MG63 (cell line): ENCODE results near the gene KIF25. TPM values are rescaled to one million over a fixed set of nuclear protein-coding genes. Genes with fewer than 3 reads are reported as not detected.

Source experiments
- DNase-seq: peaks from one replicate; pipeline ENCODE4 v3.0.0-alpha.2; 2020
- H3K27me3 ChIP-seq: fragments of 250-450 bp; sonication (Bioruptor Pico); 2 replicates; pipeline ENCODE4 v1.5.1; 2020; ENCODE audit warnings: mild to moderate bottlenecking, moderate library complexity
- H3K36me3 ChIP-seq: fragments of 250-450 bp; sonication (Bioruptor Pico); 2 replicates; pipeline ENCODE4 v1.5.1; 2020; ENCODE audit warnings: mild to moderate bottlenecking, moderate library complexity
- H3K4me3 ChIP-seq: fragments of 250-450 bp; sonication (Bioruptor Pico); 2 replicates; pipeline ENCODE4 v1.5.1; 2020; ENCODE audit warnings: mild to moderate bottlenecking, moderate library complexity
- H3K9me3 ChIP-seq: fragments of 250-450 bp; sonication (Bioruptor Pico); 2 replicates; pipeline ENCODE4 v1.5.1; 2020; ENCODE audit warnings: mild to moderate bottlenecking, moderate library complexity
- total RNA-seq: library from RNA; depleted of rRNA; stranded (reverse); fragments of >200 nt; shearing (Covaris generic); gene quantifications from 2 replicates; pipeline ENCODE4 v1.2.3, GENCODE V29; 2014; ENCODE audit warnings: low replicate concordance

The KIF25 gene
- total RNA-seq, 1 experiment from 2014 or later = not detected

DNA sequence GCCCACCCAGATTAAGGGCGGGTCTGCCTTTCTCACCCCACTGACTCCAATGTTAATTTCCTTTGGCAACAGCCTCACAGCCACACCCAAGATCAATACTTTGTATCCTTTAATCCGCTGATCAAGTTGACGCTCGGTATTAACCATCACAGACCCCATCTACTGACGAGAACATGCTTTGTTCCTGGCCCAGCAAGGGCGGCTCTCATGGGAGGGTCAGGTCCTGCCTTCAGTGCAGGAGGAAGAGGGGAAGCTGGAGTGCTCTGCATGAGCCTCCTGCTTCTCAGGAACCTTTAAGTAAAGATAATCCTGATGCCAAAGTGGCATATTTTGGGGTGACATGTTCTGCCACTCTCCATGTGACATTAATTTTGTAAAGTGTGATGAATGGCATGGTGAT, 8.3 kb downstream of the KIF25 start:
- Histone ChIP-seq H3K36me3 (no peaks in the 10 kb centered on the region), H3K27me3 (no peaks in the 10 kb centered on the region), H3K9me3 (peaks cover 22% of the 10 kb centered on the region), H3K4me3 (no peak overlapping the region)
- DNase-seq = no peak

DNA sequence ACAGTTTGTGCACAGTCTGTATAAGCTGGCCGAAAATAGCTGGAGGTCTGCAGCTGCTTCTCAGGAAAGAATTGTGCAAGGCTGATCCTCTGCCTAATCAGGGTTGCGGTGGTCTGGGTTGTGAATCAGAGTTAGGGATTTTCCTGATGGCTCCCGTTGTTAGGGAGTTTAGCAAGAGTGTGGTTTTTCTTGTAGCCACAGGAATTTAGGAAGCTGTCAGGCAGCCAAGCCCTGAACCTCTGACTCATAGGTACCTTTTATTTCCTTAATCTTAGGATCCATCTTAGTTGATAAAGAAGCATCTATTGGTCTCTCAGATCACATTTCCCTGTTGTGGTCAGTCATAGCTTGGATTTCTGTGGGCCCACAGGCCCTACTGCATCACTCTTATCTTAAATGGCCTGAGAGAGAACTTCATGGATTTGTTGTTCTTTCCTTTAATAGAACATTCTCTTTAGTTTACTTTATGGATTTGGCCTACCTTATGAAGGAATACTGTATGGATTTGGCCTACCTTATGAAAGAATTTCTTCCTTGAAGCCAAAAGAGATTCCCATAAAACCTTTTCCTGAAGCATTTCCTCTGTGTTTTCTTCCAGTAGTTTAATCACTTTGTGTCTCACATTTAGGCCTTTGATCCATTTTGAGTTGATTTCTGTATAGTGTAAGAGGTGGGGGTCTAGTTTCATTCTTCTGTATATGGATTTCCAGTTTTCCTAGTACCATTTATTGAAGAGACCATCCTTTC, 10.3 kb downstream of the KIF25 start:
- H3K4me3 ChIP-seq = no peak overlapping the region
- DNase-seq = peak; percentile 89
- H3K36me3 ChIP-seq = no peaks in the 10 kb centered on the region
- H3K27me3 ChIP-seq = no peaks in the 10 kb centered on the region
- peaks cover 30% of the 10 kb centered on the region for H3K9me3 ChIP-seq

DNA sequence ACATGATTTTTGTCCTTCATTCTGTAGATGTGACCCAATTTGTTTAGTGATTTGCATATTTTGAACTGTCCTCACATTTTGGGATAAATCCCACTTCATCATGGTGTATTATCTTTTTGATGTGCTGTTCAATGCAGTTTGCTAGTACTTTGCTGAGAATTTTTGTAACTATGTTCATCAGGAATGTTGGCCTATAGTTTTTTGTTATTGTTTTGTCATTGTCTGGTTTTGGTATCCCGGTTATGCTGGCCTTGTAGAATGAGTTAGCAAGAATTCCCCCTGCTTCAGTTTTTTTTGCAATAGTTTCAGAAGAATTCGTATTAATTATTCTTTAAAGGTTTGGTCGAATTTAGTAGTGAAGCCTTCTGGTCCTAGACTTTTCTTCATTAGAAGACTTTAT, 11.9 kb downstream of the KIF25 start:
- H3K4me3 ChIP-seq = no peak overlapping the region
- no peaks in the 10 kb centered on the region for H3K36me3 ChIP-seq
- H3K9me3 ChIP-seq = peaks cover 33% of the 10 kb centered on the region
- H3K27me3 ChIP-seq = no peaks in the 10 kb centered on the region
- DNase-seq = no peak

DNA sequence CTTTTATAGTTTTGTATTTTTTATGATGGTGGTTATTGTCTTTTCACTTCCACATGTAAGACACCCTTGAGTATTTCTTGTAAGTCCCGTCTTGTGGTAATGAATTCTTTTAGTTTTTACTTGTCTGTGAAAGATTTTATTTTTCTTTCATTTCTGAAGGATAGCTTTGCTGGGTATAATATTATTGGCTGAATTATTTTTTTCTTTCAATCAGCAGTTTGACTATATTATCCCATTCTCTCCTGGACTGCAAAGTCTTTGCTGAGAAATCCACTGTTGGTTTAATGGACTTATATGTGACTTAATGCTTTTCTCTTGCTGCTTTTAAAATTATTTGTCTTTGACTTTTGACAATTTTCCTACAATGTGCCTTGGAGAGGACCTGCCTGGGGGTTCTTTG, 13.8 kb downstream of the KIF25 start:
- Histone ChIP-seq H3K27me3 (no peaks in the 10 kb centered on the region), H3K36me3 (no peaks in the 10 kb centered on the region), H3K9me3 (peaks cover 33% of the 10 kb centered on the region)

DNA sequence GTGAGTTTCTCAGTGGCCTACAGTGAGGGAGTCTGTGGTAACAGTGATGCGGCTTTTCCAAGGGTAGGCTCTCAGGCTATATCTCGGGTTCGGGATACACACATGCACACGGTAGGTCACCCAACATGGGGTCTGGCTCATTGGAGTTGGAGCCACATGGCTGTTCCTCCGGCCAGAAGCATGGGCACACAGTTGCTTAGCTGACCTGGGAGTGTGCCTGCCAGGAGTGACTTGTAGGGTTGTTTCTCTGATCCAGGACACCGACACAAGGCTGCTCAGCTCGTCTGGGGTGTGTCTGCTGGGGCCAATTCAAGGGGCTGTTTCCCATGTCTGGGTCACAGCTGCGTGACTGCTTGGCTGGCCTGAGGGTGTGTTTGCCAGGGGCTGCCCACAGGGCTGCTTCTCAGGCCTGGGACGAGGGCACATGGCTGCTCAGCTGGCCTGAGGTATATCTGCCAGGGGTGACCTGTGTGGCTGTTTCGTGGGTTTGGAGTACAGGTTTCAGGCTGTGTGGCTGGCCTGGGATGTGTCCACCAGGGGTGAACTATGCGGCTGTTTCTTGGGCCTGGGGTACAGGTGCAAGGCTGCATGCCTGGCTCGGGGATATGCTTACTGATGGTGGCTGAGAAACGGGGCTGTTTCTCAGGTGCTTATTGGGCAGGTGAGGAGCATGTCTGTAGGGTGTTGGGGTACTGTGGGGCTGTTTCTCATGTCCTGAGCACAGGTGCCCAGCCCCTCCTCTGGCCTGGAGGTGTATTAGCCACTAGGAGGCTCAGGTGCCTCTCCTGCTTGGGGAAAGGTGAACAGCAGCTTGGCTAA, 15.2 kb downstream of the KIF25 start:
- Histone ChIP-seq H3K9me3 (peaks cover 33% of the 10 kb centered on the region), H3K4me3 (no peak overlapping the region), H3K27me3 (no peaks in the 10 kb centered on the region), H3K36me3 (no peaks in the 10 kb centered on the region)
- no peak for DNase-seq

More for the DNA sequence above, 13.8 kb downstream of the KIF25 start:
- DNase-seq = no peak
- no peak overlapping the region for H3K4me3 ChIP-seq

DNA sequence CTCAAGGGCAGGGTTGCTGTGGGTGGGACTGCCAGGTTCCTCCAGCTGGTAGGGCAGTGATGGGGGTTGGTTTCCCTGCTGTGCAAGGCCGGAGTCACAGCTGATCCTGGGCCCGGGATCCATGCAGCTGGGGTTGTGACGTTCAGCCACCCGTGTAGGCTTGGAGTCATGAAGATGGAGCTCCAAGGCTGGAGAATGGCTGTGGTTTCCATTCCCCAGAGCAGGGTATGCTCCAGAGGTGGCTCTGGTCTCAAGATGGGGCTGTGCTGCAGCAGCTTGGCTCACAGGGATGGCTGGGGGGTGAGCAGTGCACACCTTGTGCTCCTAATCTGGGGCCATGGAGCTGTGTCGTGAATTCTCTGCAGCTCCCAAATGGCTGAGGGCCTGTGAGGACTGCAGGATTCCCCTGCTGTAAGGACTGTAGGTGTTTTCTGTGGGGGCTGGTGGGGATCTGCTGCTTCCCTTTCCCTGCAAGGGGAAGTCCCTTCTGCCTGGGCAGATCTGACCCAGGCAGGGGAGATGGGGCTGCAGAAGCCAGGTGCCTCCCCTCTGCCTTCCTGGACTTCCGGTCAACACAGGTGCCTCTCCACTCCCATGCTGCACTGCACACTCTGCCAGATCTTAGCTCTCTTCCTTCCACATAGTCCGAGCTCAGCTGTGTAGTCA, 15.9 kb downstream of the KIF25 start:
- DNase-seq = no peak
- no peaks in the 10 kb centered on the region for H3K36me3 ChIP-seq
- H3K9me3 ChIP-seq = peaks cover 29% of the 10 kb centered on the region
- no peaks in the 10 kb centered on the region for H3K27me3 ChIP-seq
- H3K4me3 ChIP-seq = no peak overlapping the region

DNA sequence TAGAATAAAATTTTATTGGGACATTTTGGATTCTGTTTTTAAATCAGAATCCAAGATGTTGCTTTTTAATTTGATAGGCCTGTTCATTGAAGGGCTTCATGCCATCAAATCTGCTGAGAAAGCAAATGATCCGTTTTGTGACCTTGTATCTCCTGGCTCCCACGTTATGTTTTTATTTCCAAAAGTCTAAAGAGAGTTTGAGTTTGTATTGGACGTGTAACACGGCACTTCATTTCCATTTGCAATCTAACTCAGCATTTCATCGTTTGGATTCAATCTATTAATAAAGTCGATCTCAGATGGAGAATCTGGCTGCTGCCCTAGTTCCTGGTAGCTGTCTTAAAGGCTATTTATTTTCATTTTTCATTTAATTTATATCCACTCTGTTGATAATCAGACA, 17.0 kb downstream of the KIF25 start:
- H3K36me3 ChIP-seq = no peaks in the 10 kb centered on the region
- no peaks in the 10 kb centered on the region for H3K27me3 ChIP-seq
- H3K9me3 ChIP-seq = peaks cover 20% of the 10 kb centered on the region
- no peak for DNase-seq
- no peak overlapping the region for H3K4me3 ChIP-seq

DNA sequence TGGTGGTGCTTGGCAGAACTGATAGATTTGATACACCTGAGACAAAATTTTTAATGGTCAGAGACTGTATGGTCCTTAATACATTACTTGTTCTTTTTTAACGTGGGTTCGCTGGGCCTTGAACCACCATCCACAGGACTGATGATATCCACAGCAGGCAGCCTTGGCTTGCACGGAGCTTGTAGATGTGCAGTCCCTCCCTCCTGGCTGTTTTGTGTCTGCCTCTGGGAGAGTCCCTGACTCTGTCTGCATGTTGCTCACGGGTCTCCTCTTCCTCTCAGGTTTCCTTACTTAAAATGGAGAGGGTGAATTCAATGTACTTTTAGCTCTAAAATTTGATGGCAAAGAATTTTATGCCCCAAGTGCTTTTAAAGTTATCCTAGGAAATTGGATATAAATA, 17.5 kb downstream of the KIF25 start:
- Histone ChIP-seq H3K36me3 (no peaks in the 10 kb centered on the region), H3K4me3 (no peak overlapping the region), H3K9me3 (peaks cover 16% of the 10 kb centered on the region), H3K27me3 (no peaks in the 10 kb centered on the region)
- DNase-seq = no peak

DNA sequence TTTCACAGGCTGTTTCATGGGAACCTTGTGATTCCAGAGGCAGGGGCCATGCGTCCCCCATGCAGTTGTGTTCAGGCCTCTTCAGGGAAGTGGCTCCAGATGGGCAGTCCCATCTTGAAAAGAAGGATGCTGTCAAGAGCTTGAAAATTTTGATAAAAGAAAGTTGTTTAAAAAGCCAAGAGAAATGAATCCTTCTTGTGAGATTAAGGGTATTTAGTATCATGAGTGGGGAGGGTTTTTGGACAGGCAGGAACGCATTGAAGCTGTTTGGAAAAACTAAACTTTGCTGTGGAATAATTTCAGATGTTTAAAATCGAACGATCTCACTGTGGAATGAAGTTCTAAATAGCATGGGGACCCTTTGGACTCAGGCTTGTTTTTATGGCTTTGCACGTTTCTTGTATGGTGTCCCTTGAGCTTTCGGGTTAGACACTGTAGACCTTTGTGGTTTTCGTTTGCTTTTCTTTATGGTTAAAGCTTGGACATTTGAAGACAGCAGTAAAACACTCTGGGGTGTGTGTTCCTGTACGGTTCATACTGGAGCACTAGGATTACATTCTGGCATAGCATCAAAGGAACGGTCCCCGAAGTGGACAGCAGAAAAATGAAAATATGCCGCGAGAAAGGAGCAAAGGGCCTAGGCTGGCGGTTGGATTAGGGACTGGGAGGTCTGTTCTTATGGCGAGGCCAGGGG, 18.2 kb downstream of the KIF25 start:
- Histone ChIP-seq H3K4me3 (no peak overlapping the region), H3K27me3 (no peaks in the 10 kb centered on the region), H3K9me3 (peaks cover 12% of the 10 kb centered on the region), H3K36me3 (no peaks in the 10 kb centered on the region)
- no peak for DNase-seq

DNA sequence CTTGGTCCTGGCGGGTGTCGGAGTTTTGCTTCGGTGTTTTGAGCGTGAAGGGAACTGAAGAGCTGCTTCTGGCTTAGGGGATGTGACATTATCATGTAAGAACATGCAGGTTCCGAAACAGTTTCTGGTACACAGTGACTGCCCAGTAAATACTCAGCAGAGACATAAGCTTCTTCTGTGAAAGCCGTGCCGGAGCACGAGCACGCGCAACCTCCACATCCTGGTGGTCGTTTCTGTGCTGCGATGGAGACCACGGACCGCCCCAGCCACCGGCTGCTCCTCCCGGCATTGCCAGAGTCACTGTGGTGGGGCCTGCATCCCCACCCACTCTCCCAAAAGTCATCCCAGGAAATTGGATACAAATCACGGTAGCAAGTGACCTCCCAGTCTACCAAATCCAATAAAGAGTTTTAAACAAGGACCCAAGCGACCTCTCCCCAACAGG, 18.7 kb downstream of the KIF25 start:
- no peak for DNase-seq
- Histone ChIP-seq H3K4me3 (no peak overlapping the region), H3K27me3 (no peaks in the 10 kb centered on the region), H3K9me3 (peaks cover 7% of the 10 kb centered on the region), H3K36me3 (no peaks in the 10 kb centered on the region)

DNA sequence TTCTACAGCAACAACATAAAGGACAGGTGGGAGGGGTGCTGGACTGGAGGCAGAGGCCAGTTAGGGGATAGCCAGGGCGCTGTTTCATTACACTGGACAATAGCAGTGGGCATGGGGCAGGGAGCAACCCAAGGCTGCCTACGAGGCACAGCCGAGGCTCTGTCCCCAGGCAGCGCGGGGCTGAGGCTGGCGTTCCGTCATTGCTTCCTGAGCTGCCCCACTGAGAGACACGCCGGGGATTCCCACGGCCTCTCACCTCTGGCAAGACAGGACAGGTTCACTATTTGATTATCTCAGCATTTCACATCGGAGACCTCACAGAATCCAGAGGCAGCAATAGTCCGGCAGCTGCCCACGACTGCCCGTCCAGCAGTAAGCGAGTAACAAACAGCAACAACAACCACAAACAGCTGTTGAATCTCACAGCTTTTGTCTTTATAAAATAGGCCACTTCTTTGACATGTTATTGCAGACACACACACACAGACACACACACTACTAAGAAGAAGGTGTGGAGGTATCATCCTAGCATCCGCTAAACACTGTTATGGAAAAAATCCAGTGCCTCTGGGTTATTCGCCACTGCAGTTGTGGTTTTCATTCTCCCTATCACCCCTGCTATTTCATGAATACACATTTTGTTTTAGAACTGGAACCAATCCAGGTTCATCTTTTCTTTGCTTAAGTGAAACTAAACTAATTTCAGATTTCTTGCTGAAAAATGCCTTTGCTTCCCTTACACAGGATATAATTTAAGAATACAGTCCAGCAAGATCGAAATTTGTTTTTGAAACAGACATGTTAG, 19.5 kb downstream of the KIF25 start:
- no peak for DNase-seq
- H3K4me3 ChIP-seq = no peak overlapping the region
- no peaks in the 10 kb centered on the region for H3K27me3 ChIP-seq
- peaks cover 3% of the 10 kb centered on the region; the same call in 1 of the 2 replicates for H3K9me3 ChIP-seq
- no peaks in the 10 kb centered on the region for H3K36me3 ChIP-seq

DNA sequence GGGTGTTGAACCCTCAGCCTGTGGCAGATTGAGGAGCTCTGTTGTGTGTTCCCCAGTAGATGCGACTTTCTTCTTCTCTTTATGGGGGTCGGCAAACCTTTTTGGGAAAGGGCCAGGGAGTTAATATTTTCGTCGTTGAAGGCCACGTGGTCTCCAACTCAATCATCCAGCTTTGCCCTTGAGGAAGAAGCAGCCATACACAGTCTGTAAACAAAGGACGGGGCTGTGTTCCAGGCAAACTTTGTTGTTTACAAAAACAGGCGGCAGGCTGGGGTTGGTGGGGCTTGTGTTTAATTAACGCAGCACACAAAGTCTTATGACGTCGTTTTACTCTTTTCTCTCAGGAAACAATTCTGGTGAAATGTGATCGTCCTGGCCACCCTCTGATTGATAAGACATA, 20.2 kb downstream of the KIF25 start:
- no peak for DNase-seq
- no peaks in the 10 kb centered on the region for H3K27me3 ChIP-seq
- H3K36me3 ChIP-seq = no peaks in the 10 kb centered on the region
- H3K4me3 ChIP-seq = no peak overlapping the region
- peaks cover 3% of the 10 kb centered on the region; the same call in 1 of the 2 replicates for H3K9me3 ChIP-seq

DNA sequence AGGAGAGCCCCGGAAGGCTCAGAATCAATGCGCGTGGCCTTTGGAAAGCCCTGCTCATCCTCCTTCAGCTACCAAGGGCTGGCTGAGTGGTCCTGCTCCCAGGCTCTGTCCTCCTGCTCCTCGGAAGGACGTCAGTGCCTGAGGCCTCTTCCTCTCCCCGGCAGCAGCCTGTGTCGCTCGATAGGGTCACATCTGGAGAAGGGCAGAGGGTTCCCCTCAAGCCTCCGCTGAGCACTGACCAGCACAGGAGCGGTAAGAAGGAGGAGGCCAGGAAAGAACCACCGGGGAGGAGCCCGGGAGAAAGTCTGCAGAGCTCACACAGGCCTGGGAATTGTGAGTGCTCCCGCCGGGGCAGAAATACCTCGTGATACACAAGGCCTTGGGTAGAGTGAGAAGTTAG, 21.2 kb downstream of the KIF25 start:
- H3K4me3 ChIP-seq = no peak overlapping the region
- no peaks in the 10 kb centered on the region for H3K36me3 ChIP-seq
- peaks cover 3% of the 10 kb centered on the region; the same call in 1 of the 2 replicates for H3K9me3 ChIP-seq
- no peak for DNase-seq
- H3K27me3 ChIP-seq = no peaks in the 10 kb centered on the region

DNA sequence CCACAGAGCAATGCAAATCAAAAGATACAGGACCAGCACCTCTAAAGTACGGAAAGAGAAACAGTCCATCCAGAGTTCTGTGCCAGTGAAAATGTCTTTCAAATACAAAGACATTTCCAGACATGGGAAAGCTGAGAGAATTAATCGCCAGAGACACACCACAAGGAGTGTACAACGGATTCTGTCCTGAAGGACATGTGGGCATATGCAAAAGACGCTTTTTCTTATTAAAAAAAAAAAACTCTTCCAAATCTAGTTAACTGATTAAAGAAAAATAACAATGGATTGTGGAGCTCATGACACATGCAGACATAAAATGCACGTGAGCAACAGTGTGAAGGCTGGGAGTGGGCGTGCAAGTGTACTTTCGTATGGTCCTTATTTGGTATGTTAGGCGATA, 22.8 kb downstream of the KIF25 start:
- Histone ChIP-seq H3K27me3 (no peaks in the 10 kb centered on the region), H3K4me3 (no peak overlapping the region), H3K9me3 (no peaks in the 10 kb centered on the region), H3K36me3 (no peaks in the 10 kb centered on the region)
- DNase-seq = no peak

DNA sequence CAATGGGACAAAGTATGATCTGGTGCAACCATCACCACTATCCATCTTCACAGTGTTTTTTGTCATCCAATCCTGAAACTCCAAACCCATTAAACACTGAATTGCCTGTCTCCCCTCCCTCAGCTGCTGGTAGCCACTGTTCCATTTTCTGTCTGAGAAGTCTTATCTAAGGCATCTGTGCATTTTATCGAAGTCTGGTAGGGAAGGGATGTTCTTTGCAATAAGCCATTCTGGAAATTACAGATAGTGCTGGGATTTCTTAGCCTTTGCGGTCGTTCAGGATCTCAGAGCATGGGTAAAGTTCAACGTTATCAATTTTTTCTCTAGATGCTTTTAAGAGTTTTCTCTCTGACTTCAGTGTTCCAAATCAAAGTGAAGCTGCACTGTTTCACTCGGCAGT, 24.1 kb downstream of the KIF25 start:
- no peaks in the 10 kb centered on the region for H3K36me3 ChIP-seq
- H3K9me3 ChIP-seq = no peaks in the 10 kb centered on the region
- no peak overlapping the region for H3K4me3 ChIP-seq
- H3K27me3 ChIP-seq = no peaks in the 10 kb centered on the region
- no peak for DNase-seq
